ENCODE results near the gene CALD1.

The CALD1 gene

DNA sequence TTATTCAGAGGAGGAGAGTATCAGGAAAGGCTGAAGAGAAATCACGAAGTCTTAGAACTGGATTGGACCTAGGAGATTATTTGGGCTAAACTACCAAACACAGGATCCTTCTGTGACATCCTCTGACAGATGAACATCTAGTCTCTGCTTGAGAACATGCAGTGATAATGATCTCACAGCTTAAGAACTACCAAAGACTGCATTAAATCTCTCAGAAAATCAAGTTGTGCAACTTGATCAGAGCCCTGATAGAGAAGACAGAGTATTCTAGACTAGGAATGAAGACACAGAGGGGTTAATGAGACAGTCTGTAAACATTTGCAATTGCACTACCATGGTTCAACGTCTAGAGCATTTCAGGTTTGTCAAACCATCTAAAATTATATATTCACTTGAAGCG lies 169.7 kb downstream of the CALD1 start:
- H3K4me2 ChIP-seq (ENCODE audit: low read length) = no peak overlapping the region
- no peaks in the 10 kb centered on the region for H3K36me3 ChIP-seq (ENCODE audit: control insufficient read depth, low read length)
- TF ChIP-seq CTCF (IDR thresholded peaks at IDR 0.05; ENCODE audit: low read depth, low read length, poor library complexity, severe bottlenecking) (no peak), EZH2phosphoT487 (IDR thresholded peaks at IDR 0.05; ENCODE audit: borderline replicate concordance, low read length) (no peak)

DNA sequence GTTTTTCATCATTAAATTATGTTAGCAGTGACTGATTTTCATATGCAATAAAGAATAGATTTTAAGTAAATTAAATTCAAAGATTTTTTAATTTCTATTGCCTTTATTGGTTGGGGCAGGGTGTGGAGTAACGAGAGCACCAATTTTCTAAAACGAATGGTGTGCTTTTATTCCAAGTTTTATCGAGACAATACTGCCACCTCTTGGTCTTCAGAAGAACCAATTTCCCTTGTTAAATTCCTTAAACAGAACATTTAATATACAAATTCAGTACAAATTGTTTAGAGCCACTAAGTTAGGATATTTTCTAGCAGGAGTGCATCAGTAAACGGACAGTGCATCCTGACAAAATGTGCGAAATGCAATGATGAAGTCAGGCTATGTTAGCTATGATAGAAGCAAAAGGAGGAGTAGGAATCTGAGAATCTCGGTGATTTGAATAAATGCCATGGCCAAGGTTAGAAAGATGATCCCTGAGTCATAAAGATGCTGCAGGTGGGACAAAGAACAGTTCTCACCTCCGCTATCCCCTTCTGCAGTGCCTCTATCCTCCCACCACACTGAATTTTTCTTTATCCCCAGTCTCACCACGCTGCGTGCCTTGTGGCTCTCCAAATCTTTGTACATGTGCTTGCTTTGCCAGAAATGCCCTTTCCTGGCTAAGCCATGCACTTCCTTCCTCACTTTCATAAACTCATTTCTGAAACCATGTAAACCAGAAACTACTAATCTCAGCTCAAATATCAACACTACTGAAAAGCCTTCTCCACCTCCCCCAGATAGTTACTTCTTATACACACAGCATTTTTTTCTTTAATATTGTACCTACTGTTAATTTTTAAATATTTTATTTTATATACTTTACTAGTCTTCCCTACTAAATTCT lies 175.0 kb downstream of the CALD1 start:
- Histone ChIP-seq H3F3A (ENCODE audit: control insufficient read depth, insufficient read depth) (no peaks in the 10 kb centered on the region), H3K27ac (ENCODE audit: low read depth, low read length) (no peak overlapping the region), H3K9me2 (replicated peaks; ENCODE audit: control insufficient read depth, low read length) (no peaks in the 10 kb centered on the region), H3K4me3 (ENCODE audit: low read length) (no peak overlapping the region), H3K36me3 (ENCODE audit: control insufficient read depth, low read length) (no peaks in the 10 kb centered on the region), H3K27me3 (ENCODE audit: control insufficient read depth, low read length) (peaks cover 11% of the 10 kb centered on the region), H3K4me1 (ENCODE audit: control insufficient read depth, low read length) (no peaks in the 10 kb centered on the region), H4K20me1 (ENCODE audit: control insufficient read depth, insufficient read depth, low read depth, low read length) (no peaks in the 10 kb centered on the region), H3K9me3 (ENCODE audit: control insufficient read depth, insufficient read depth, low read length) (no peaks in the 10 kb centered on the region), H3K4me2 (ENCODE audit: low read length) (no peak overlapping the region), H3K79me2 (ENCODE audit: control insufficient read depth, low read length) (no peaks in the 10 kb centered on the region)
- TF ChIP-seq EZH2phosphoT487 (IDR thresholded peaks at IDR 0.05; ENCODE audit: borderline replicate concordance, low read length) (no peak), CTCF (IDR thresholded peaks at IDR 0.05; ENCODE audit: low read depth, low read length, poor library complexity, severe bottlenecking) (peak; percentile 76)

More for the DNA sequence above, 169.7 kb downstream of the CALD1 start:
- Histone ChIP-seq H3K79me2 (ENCODE audit: control insufficient read depth, low read length) (no peaks in the 10 kb centered on the region), H3F3A (ENCODE audit: control insufficient read depth, insufficient read depth) (no peaks in the 10 kb centered on the region), H3K4me3 (ENCODE audit: low read length) (no peak overlapping the region), H3K27me3 (ENCODE audit: control insufficient read depth, low read length) (peaks cover 18% of the 10 kb centered on the region), H3K9me2 (replicated peaks; ENCODE audit: control insufficient read depth, low read length) (no peaks in the 10 kb centered on the region), H3K27ac (ENCODE audit: low read depth, low read length) (no peak overlapping the region), H3K9me3 (ENCODE audit: control insufficient read depth, insufficient read depth, low read length) (no peaks in the 10 kb centered on the region), H3K4me1 (ENCODE audit: control insufficient read depth, low read length) (no peaks in the 10 kb centered on the region), H4K20me1 (ENCODE audit: control insufficient read depth, insufficient read depth, low read depth, low read length) (no peaks in the 10 kb centered on the region)

DNA sequence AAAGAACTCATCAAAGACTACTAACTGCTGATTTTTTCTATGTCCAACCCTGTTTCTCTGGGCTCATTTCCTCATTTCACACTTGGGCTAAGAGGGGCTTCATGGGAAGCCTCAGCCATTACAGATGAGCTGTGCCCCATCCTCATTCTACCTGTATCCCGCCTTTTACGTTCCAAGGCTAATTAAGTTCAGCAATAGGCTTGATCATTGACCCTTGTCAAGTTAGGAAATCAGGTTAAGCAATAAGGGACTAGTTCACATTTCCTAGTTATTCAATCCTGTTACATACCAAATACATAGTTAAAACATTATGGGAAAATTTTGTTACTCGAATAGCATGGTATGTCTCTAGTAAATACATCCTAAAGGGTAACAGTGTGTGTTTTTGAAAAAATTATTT lies 177.6 kb downstream of the CALD1 start:
- no peaks in the 10 kb centered on the region for H3K79me2 ChIP-seq (ENCODE audit: control insufficient read depth, low read length)
- TF ChIP-seq CTCF (IDR thresholded peaks at IDR 0.05; ENCODE audit: low read depth, low read length, poor library complexity, severe bottlenecking) = no peak
- TF ChIP-seq EZH2phosphoT487 (IDR thresholded peaks at IDR 0.05; ENCODE audit: borderline replicate concordance, low read length) = no peak
- H3K36me3 ChIP-seq (ENCODE audit: control insufficient read depth, low read length) = no peaks in the 10 kb centered on the region
- no peaks in the 10 kb centered on the region for H3K4me1 ChIP-seq (ENCODE audit: control insufficient read depth, low read length)
- H4K20me1 ChIP-seq (ENCODE audit: control insufficient read depth, insufficient read depth, low read depth, low read length) = no peaks in the 10 kb centered on the region
- no peaks in the 10 kb centered on the region for H3K9me3 ChIP-seq (ENCODE audit: control insufficient read depth, insufficient read depth, low read length)
- no peak overlapping the region for H3K27ac ChIP-seq (ENCODE audit: low read depth, low read length)
- H3K9me2 ChIP-seq (replicated peaks; ENCODE audit: control insufficient read depth, low read length) = no peaks in the 10 kb centered on the region
- H3K4me2 ChIP-seq (ENCODE audit: low read length) = no peak overlapping the region
- peaks cover 16% of the 10 kb centered on the region for H3K27me3 ChIP-seq (ENCODE audit: control insufficient read depth, low read length)
- H3K4me3 ChIP-seq (ENCODE audit: low read length) = no peak overlapping the region
- no peaks in the 10 kb centered on the region for H3F3A ChIP-seq (ENCODE audit: control insufficient read depth, insufficient read depth)
